HG02798 (cell line): ENCODE results near the gene SLC24A3.

Experiments
- ATAC-seq: cut with Tn5 transposase; IDR thresholded peaks from one replicate; pipeline ENCODE4 v1.9.1; 2021; ENCODE audit warnings: mild to moderate bottlenecking; ENCODE audit not compliant: unreplicated experiment, poor library complexity

The SLC24A3 gene

DNA sequence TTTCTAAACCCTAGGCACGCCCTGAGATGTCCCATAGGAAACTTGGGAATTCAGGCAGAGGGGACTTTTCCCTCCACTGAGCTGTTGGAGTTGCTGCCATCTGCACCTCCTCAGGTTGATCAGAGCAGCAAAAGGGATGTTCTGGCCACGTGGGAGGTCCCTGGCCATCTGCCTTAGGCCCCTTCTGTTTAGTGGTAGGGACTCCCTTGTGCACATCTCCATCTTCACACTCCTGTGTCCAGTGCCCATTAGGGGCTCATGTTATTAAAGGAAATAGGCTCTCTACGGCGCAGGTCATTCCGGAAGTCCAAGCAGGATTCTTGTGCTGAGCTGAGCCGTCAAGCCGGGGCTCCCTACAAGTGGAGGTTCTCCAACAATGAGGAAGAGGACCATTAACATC lies 307.8 kb downstream of the SLC24A3 start:
- ATAC-seq = no peak

DNA sequence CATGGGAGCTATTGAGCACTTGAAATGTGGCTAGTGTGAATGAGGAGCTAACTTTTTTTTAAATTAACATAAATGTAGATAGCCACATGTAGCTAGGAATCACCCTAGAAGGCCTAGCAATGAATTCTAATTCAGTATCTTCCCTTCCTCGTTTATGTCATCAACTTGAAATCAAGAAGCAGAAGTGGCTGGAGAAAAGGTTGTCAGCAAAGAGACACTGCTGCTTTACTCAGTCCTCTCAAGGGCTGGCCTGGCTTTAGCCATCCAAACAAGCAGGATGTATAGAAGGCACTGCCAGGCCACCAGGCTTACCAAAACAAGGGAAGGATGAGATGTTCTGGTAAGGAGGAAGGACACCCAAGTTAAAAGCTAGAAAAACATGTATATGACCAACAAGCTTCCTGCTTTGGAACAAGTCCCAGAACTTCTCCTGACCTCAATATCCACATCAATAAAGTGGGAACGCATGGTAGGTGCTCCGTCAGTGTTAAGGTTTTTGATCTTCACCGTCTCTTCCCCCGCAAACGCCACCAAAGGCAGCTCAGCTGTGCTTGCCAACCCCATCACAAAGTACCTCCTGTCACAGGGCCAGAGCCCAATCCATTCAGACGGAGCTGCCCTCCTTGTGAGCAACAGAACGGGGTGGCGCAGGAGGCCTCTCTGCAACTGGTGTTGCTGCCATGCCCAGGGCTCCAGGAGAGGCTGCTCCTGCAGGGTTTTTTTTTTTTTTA lies 309.8 kb downstream of the SLC24A3 start:
- ATAC-seq = no peak

DNA sequence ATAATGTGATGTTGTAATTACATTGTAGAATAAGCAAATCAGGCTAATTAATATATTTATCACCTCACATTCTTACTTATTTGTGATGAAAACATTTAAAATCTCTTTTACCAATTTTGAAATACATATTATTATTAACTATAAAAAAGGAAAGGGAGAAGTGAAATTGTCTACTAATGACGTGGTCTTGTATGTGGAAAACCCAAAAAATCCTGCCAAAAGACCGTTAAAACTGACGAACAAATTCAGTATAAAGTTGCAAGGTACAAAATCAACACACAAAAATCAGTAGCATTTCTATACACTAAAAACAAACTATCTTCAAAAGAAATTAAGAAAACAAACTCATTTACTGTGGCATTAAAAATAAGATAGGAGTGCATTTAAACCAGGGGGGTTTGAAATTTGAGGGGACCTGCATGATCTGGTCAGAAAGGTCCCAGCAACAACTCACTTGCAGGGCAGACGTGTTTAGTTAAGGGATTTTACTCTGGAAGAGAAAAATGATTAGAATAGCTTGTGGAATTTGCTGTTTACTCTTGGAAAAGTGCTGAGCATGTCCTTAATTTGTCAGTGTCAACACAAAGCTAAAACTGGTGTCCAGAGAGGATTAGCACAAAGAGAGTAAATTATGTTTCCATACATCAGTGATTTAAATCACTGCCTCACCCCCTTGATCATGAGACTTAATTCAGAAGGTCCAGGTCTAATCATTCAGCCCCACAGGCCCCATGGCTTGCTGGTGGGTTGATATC lies 310.6 kb downstream of the SLC24A3 start:
- no peak for ATAC-seq

DNA sequence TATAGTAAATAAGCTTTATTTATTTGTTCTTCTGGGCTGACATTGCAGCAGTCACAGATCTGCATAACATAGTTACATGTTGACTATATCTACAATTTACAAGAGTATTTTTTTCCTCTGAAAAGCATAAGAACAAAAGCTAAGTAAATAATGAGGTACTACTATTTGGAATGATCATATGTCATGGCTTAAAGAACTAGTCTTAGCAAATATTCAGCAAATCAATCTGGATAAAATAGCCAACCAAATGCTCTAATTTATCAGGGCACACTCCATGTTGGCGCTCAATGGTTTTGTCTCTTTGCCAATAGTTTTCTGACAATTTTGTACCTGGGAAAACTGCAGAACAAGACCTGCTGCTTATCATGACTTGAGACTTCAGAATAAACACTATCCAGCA lies 312.2 kb downstream of the SLC24A3 start:
- no peak for ATAC-seq

DNA sequence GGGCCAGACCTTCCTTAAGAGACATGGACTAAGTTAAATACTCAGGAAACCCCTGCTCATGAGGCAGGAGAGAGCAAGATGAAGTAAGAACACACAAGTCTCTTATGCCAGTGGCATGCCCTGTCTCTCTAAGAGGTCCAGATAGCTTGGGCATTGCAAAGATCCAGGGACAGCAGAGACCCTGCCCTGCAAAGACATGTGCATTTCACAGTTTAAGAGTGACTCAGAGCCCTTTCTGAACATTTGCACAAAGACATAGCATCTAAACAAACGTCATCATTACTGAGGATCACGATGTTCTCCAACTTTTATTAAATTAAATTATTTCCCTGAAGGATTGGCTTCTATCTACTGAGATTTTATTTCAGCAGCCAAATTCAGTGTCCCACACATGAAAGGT lies 315.1 kb downstream of the SLC24A3 start:
- ATAC-seq = no peak

DNA sequence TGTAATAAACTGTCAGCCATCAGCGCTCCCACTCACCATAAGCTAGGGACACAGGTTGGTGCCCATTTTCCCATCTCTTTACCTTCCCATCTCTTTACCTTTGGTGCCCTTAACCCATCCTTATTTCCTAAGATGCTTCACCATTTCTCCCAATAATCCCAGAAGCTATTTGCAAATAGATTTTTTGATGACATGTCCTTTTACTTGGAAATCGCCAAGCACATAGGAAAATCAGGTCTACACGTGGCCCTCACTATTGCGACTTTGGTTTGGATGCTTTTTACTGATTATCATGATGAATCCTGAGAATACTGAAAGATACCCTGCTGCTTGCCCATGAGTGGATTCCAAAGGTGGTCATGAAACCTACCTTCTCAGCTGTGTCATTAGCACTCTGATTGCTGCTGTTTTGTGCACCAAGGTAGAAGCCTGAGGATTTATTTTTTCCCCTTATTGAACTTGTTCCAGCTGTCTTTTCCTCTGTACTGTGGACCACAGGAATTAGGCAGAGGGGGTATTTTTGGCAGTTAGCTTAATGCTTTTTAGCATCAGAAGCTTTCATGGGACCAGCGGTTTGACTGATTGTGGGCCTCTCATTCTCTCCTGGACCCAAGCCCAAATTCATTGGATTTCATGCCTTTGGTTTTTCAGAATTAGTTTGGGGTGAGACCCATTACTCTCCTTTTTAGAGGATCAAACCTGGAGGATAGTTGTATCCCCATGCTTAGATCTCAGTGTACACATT lies 316.0 kb downstream of the SLC24A3 start:
- no peak for ATAC-seq

DNA sequence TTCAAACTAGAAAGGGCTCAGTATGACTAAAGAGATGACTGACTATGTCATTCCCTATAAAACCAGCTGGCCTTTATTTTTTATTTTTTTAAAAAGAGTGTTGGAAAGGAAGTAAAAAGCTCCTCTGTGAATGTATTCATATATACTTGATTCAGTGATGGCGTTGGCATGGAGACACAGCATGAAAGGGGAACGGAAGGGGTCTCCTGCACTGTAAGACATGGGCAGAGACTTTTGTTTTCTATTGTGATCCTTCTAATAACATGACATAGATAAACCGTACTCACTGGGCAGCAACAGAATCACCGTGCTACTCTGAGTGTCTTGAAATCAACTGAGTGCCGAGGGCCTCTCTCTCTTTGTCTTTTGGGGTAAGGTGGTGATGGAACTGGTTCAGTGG lies 317.6 kb downstream of the SLC24A3 start:
- no peak for ATAC-seq

DNA sequence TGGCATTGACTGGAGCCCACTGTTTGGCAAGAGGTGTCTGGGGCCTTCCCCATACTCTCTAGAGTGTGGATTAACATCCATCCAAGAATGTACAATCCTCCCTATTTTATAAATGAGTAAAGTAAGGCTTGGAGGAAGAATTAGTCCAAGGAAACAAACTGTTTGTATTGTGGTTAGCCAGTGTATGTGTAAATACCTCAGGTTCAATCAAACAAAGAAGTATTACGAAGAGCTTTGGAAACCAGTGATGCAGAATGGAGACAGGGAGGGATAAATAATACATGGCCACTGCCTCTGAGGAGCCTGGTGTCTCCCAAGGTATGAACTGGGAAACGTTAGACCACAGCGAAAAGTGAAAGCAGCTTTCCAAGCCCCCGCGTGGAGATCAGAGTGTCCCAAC lies 319.0 kb downstream of the SLC24A3 start:
- no peak for ATAC-seq

DNA sequence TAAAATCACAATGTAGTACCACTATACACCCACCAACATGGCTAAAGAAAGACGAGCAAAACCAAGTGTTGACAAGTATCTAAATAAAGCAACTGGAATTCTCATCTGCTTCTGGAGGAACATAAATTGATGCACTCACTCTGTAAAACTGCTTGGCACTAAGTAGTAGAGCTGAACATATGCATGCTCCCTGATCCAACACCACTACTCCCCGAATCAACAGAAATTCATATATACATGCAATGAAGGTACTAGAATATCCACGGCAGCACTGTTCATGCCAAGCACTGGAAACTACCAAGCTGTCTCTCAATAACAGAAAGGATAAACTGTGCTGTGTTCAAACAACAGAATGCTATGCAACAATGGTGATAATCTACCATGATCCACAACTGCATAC lies 326.1 kb downstream of the SLC24A3 start:
- ATAC-seq = no peak

DNA sequence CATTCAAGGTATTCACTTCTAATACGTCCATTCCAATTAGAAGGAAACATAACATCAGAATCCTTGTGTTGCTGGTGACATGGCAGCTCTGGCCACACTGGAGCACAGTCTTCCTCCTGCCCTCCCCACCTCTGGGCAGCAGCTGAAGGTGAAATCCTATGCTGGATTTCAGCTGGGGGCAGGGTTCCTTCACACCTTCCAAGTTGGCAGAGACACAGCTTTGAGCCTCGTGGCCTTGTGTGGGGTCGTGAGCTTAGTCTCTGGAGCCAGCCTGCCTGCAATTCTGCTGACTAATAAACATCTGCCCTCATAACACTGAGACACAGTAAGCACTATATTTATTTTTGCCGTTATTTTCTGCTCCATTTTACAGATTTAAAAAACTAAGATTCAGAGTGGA lies 326.7 kb downstream of the SLC24A3 start:
- ATAC-seq = no peak

DNA sequence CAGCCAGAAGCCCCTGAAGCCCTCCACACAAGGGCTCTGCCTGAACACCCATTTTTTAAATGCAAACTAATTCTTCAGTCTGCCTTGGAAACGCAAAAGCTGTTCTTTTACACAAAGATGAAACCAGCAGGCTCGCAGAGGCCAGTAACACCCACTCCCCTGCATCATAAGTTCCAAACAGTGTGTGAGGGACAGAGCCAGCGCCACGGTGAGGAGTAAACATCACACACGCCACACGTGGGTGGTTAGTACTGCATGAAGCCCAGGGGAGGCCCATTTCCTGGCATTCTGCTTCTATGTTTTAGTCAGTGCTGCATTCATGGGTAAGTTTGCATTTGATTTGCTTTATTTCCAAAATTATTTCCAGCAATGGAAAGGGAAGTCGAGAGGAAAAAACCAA lies 327.9 kb downstream of the SLC24A3 start:
- no peak for ATAC-seq

DNA sequence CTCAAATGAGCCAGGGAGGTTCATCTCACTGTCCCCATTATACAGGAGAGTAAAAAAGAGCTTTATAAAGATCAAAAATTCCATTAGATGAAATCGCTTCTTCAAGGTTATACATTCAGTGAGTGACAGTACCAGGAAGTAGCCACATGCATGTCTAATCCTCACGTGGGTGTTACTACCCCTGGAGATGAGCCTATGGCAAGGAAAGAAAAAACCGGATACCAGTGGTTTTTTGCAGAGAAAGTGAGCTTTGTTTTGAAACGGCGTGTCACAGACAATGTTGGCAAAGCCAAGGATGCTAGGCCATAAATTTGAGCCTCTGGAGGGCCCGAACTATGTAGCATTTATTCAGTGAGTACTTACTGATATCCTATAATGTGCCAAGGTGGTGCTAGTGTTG lies 330.7 kb downstream of the SLC24A3 start:
- ATAC-seq = no peak

DNA sequence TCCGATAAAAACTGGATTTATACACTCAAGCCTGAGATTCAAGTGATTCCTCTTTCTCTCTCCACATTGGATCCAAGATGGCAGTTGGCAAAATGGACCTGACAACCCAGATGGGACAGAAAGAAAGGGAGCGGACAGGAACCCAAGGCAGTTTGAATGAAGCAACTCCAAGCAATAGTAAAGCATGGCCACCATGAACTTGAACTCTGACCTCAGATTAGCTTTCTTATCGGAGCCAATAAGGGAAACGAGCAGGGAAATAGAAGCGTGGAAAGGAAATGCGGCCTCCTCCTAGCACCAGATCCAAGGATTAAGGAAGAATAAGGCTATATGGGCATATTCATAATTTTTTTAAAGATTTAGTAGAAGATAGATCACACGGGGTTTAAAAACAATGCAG lies 332.2 kb downstream of the SLC24A3 start:
- ATAC-seq = no peak

DNA sequence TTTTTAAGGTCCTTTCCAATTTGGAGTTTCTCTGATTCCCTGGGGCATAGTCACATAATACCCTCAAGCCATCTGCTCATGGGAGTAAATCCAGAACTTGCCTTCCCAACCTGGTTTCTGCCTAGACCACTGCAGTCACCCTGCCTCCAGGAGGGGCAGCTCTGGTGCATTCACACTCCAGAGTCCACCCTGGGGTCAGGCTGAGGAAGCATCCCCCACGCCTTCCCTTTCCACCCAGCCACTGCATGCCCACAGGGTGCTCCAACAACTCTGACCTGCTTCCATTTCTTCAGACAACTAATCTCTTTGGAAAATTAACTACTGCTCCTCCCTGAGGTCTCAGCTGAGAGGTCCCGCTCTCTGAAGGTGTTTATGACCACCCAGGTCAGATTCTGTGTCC lies 334.2 kb downstream of the SLC24A3 start:
- no peak for ATAC-seq

DNA sequence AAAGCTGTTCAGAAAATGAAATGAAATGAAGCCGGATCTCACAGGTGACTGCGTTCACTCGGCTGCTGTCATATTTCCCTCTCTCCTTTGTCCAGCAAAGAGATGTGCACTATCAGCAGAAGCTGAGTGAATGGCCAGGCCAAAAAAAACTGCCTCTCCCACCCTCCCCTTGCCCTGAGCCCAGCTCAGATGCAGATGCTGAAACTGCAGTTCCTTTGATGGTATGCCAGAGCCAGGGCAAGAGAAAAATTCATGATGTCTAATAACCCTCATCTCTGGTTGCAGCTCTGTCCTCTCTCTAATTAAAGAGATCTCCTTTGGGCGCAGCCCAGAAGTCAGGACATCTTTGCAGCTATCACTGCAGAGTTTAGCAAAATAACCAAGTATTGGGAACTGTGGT lies 335.1 kb downstream of the SLC24A3 start:
- no peak for ATAC-seq

DNA sequence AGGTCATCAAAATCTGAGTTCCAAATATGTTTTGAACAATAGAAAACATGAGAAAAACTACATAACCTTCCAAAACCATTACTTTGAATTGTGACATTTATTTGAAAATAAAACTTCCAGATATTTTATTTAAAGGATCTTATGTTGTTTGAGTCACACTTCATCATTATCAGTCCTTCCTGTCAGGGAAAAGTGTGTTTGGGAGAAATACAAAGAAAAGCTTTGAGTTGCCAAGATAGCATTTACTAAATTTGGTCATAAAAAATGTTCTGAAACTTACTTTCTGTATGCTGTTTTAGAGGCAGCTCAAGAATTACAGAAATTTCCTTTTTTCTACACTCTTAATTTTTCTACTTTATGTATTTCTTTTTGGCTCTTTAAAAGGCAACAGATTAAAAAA lies 337.5 kb downstream of the SLC24A3 start:
- ATAC-seq = no peak

DNA sequence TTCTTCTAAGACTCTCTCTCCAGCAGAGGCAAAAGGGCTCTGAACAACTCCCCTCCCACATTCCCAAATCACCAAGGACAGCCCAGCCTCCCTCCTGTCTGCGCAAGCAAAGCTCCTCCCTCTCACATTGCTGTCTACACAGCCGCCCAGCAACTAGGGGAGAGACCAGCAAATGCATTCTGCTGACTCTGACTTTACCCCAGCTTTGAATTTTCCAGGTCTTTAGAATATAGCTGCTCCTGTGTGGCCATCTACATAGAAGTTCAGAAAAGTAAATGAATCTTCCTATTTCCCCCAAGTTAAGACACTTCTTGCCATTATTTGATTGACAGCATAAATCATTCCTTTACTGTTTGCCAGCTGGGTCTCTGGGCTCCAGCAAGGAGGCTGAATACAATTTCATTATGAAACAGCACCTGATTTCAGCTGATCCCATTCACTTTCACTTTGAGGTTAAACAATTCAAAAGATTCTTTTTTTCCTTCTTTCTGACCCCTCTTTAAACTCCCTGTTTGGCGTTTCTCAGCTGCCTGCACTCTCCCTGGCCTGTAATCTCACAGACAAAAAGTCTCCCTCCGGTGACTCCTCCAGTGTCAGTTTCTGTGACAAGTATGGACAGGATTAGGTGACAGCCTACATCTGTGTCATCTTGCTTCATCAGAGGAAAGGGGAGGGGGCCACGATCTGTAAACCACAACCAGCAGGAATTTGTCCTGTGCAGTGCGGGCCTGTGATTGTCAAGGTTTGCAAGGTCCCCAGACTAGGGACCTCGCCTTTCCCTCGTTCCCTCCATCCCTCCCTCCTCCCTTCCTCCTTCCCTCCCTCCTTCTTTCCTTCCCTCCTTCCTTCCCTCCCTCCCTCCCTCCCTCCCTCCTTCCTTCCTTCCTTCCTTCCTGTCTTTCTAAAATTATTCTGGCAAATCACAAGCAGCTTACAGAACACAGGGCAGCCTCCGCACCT lies 340.1 kb downstream of the SLC24A3 start:
- ATAC-seq = no peak

DNA sequence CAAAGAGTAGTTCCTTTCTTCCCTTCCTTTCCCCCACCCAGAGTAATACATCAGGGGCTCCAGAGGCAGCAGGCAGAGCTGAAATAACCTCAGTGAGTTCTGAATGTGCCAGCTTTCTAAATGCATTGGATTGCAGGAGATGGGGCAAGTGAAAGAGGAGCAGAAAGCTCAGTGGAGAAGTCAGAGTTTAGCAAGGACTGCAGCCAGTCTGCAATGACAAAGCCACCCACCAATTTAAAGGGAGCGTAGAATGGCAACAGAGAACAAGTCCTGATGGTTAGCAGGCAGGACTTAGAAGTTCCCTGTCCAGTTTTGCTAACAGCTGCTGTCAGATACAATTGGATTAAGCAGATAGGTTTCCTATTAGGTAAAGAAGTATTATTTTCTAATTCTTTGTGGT lies 342.2 kb downstream of the SLC24A3 start:
- no peak for ATAC-seq

DNA sequence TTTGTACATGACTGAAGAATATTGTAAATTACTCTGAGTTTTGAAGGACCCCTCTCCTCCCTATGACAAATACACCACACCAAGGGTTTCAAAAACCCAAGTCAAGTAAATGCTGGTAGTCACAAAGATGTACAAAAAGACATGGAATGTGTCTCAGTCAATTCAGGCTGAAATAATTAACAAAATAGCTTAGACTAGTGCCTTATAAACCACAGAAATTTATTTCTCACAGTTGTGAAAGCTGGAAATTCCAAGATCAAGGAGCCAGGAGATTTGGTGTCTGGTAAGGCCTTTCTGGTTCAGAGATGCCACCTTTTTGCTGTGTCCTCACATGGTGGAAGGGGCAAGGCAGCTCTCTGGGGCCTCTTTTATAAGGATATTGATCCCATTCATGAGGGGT lies 343.3 kb downstream of the SLC24A3 start:
- ATAC-seq = no peak

DNA sequence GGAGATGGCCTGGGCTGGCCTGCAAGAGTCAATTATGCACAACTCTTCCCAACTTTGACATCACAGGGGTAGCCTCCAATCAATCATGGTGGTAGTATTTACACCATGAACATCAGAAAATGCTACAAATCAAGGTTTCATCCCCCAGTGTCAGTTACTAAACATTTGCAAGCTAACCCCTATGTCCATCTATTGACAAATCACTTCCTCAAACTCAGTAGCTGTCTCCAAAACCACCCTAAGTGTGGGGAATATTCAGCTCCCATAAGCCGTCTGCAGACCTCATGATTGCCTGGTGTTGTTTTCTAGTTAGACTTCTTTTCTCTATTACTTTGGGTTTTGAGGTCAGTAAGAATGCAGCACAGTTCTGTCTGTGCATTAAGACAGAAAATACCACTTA lies 344.8 kb downstream of the SLC24A3 start:
- no peak for ATAC-seq
